ENCODE results near the gene HES3.

HES3 gene

GRCh38 chr1:6246497-6247467 is 2.8 kb downstream of the HES3 start:
- Mint-ChIP-seq H3K36me3 (peaks cover 2% of the 10 kb centered on the region in 2 donors), H3K9me3 (no peaks in the 10 kb centered on the region), H3K4me1 (peaks cover 14 to 29% of the 10 kb centered on the region in 2 donors), H3K27me3 (peaks cover 69 to 75% of the 10 kb centered on the region in 2 donors), H3K27ac (peak overlapping the region; percentile 94), H3K4me3 (peak overlapping the region; percentile 69 to 72)
- ATAC-seq (replicated peaks): peak; percentile 71
- peak; percentile 62 for DNase-seq

GRCh38 chr1:6247651-6248050 is 3.7 kb downstream of the HES3 start:
- Mint-ChIP-seq H3K27me3 (peaks cover 75 to 83% of the 10 kb centered on the region in 2 donors), H3K27ac (no peak overlapping the region), H3K4me3 (no peak overlapping the region), H3K36me3 (peaks cover 2% of the 10 kb centered on the region in 2 donors), H3K9me3 (no peaks in the 10 kb centered on the region), H3K4me1 (peaks cover 14 to 27% of the 10 kb centered on the region in 2 donors)
- no peak for ATAC-seq (replicated peaks)
- no peak for DNase-seq

GRCh38 chr1:6248161-6248776 is 4.3 kb downstream of the HES3 start:
- H3K27ac Mint-ChIP-seq: no peak overlapping the region
- peaks cover 2% of the 10 kb centered on the region in 2 donors for H3K36me3 Mint-ChIP-seq
- peaks cover 14 to 27% of the 10 kb centered on the region in 2 donors for H3K4me1 Mint-ChIP-seq
- H3K9me3 Mint-ChIP-seq: no peaks in the 10 kb centered on the region
- DNase-seq: no peak
- H3K27me3 Mint-ChIP-seq: peaks cover 71 to 84% of the 10 kb centered on the region in 2 donors
- ATAC-seq (replicated peaks): no peak
- H3K4me3 Mint-ChIP-seq: no peak overlapping the region

GRCh38 chr1:6248932-6249738 is 5.2 kb downstream of the HES3 start:
- ATAC-seq (replicated peaks) (no peak), DNase-seq (no peak)
- Mint-ChIP-seq H3K4me3 (no peak overlapping the region), H3K27me3 (peaks cover 62 to 80% of the 10 kb centered on the region in 2 donors), H3K27ac (no peak overlapping the region), H3K36me3 (peaks cover 2% of the 10 kb centered on the region in 2 donors), H3K4me1 (peaks cover 14 to 27% of the 10 kb centered on the region in 2 donors), H3K9me3 (no peaks in the 10 kb centered on the region)

GRCh38 chr1:6249739-6250689 is 6.0 kb downstream of the HES3 start:
- Mint-ChIP-seq H3K4me3 (no peak overlapping the region), H3K27ac (no peak overlapping the region), H3K27me3 (peaks cover 54 to 76% of the 10 kb centered on the region in 2 donors), H3K36me3 (peaks cover 2% of the 10 kb centered on the region in 2 donors), H3K4me1 (peaks cover 13 to 20% of the 10 kb centered on the region in 2 donors), H3K9me3 (no peaks in the 10 kb centered on the region)
- ATAC-seq (replicated peaks): no peak
- DNase-seq: no peak

- Mint-ChIP-seq H3K4me3 (no peak overlapping the region), H3K4me1 (peaks cover 12 to 16% of the 10 kb centered on the region in 2 donors), H3K27me3 (peaks cover 53 to 70% of the 10 kb centered on the region in 2 donors), H3K27ac (no peak overlapping the region), H3K9me3 (no peaks in the 10 kb centered on the region), H3K36me3 (peaks cover 2% of the 10 kb centered on the region in 2 donors)
- ATAC-seq (replicated peaks) (no peak), DNase-seq (no peak)
Measured at GRCh38 chr1:6251233-6251632, 7.3 kb downstream of the HES3 start.

- no peak for ATAC-seq (replicated peaks)
- Mint-ChIP-seq H3K27me3 (peaks cover 50 to 67% of the 10 kb centered on the region in 2 donors), H3K4me1 (peaks cover 9 to 10% of the 10 kb centered on the region in 2 donors), H3K9me3 (no peaks in the 10 kb centered on the region), H3K4me3 (no peak overlapping the region), H3K36me3 (no peaks in the 10 kb centered on the region), H3K27ac (no peak overlapping the region)
- DNase-seq: no peak
Measured at GRCh38 chr1:6251681-6252373, 7.8 kb downstream of the HES3 start.

GRCh38 chr1:6252374-6252710 is 8.4 kb downstream of the HES3 start:
- peaks cover 50 to 67% of the 10 kb centered on the region in 2 donors for H3K27me3 Mint-ChIP-seq
- no peaks in the 10 kb centered on the region for H3K36me3 Mint-ChIP-seq
- no peak overlapping the region for H3K27ac Mint-ChIP-seq
- peaks cover 5 to 7% of the 10 kb centered on the region in 2 donors for H3K4me1 Mint-ChIP-seq
- H3K9me3 Mint-ChIP-seq: no peaks in the 10 kb centered on the region
- no peak for ATAC-seq (replicated peaks)
- H3K4me3 Mint-ChIP-seq: no peak overlapping the region
- DNase-seq: no peak

GRCh38 chr1:6253380-6253779 is 9.4 kb downstream of the HES3 start:
- DNase-seq (no peak), ATAC-seq (replicated peaks) (no peak)
- H3K9me3 Mint-ChIP-seq: no peaks in the 10 kb centered on the region
- no peak overlapping the region for H3K4me3 Mint-ChIP-seq
- no peak overlapping the region for H3K27ac Mint-ChIP-seq
- H3K27me3 Mint-ChIP-seq: peaks cover 51 to 69% of the 10 kb centered on the region in 2 donors
- H3K4me1 Mint-ChIP-seq: peaks cover 4 to 5% of the 10 kb centered on the region in 2 donors
- H3K36me3 Mint-ChIP-seq: no peaks in the 10 kb centered on the region

GRCh38 chr1:6254691-6255090 is 10.7 kb downstream of the HES3 start:
- Mint-ChIP-seq H3K36me3 (no peaks in the 10 kb centered on the region), H3K4me3 (no peak overlapping the region), H3K9me3 (no peaks in the 10 kb centered on the region), H3K4me1 (peaks cover 5% of the 10 kb centered on the region in 2 donors), H3K27me3 (peaks cover 57 to 75% of the 10 kb centered on the region in 2 donors), H3K27ac (no peak overlapping the region)
- ATAC-seq (replicated peaks) (no peak), DNase-seq (no peak)

- Mint-ChIP-seq H3K4me1 (peaks cover 3 to 13% of the 10 kb centered on the region in 2 donors), H3K27ac (no peak overlapping the region), H3K9me3 (no peaks in the 10 kb centered on the region), H3K36me3 (no peaks in the 10 kb centered on the region), H3K4me3 (no peak overlapping the region), H3K27me3 (peaks cover 43 to 63% of the 10 kb centered on the region in 2 donors)
- no peak for ATAC-seq (replicated peaks)
- DNase-seq: no peak
Measured at GRCh38 chr1:6256645-6257044, 12.7 kb downstream of the HES3 start.

GRCh38 chr1:6257541-6258069 is 13.6 kb downstream of the HES3 start:
- Mint-ChIP-seq H3K36me3 (no peaks in the 10 kb centered on the region), H3K4me3 (no peak overlapping the region), H3K9me3 (no peaks in the 10 kb centered on the region), H3K27ac (no peak overlapping the region), H3K4me1 (peaks cover 5 to 16% of the 10 kb centered on the region in 2 donors), H3K27me3 (peaks cover 39 to 63% of the 10 kb centered on the region in 2 donors)
- ATAC-seq (replicated peaks) (no peak), DNase-seq (no peak)

- ATAC-seq (replicated peaks) (no peak), DNase-seq (no peak)
- Mint-ChIP-seq H3K4me3 (no peak overlapping the region), H3K27ac (no peak overlapping the region), H3K27me3 (peaks cover 44 to 62% of the 10 kb centered on the region in 2 donors), H3K9me3 (no peaks in the 10 kb centered on the region), H3K4me1 (peaks cover 5 to 16% of the 10 kb centered on the region in 2 donors), H3K36me3 (peaks cover 0 to under 1% of the 10 kb centered on the region in 2 donors)
Measured at GRCh38 chr1:6258675-6259074, 14.7 kb downstream of the HES3 start.
